HG02678 (cell line): ENCODE results near the gene RHOC.
A peak's percentile ranks its signal among the peaks of the same experiment; 100 is the strongest.

Experiments
- ATAC-seq: cut with Tn5 transposase; IDR thresholded peaks from one replicate; pipeline ENCODE4 v1.9.1; 2021; ENCODE audit warnings: mild to moderate bottlenecking, moderate library complexity; ENCODE audit not compliant: unreplicated experiment

Gene RHOC

DNA sequence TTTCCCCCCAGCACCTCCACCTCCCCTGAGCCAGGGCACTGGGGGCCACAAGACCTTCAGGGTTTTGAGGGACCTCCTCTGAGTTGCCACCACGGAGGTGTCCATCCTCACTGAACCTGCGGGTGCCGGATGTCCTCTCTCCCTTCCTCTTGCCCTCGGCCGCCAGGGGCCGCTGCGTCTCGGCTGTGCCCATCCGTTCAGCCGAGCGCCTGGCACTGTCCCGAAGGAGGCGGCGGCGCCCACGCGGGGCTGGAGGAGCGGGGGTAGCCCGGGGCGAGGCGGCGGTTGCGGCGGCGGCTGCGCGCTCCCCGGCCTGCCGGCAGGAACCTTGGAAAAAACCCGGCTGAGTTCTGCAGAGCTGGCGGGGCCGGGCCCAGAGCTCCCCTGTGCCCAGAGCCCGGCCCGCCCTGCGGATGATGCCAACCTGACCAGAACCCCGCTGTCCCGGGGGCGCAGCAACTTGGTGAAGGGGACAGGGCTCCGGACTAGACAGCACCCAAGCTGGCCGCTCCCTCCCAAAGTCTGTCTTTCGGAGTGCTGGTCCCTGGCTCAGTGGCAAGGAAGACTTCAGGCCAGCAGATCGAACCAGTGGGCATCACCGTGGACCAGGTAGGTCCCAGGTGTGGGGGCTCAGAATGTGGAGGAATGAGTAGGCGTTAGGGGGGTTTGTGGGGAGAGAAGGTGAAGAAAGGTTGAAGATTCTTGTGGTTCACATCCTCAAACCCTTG is 11.9 kb upstream of the RHOC start:
- no peak for ATAC-seq

DNA sequence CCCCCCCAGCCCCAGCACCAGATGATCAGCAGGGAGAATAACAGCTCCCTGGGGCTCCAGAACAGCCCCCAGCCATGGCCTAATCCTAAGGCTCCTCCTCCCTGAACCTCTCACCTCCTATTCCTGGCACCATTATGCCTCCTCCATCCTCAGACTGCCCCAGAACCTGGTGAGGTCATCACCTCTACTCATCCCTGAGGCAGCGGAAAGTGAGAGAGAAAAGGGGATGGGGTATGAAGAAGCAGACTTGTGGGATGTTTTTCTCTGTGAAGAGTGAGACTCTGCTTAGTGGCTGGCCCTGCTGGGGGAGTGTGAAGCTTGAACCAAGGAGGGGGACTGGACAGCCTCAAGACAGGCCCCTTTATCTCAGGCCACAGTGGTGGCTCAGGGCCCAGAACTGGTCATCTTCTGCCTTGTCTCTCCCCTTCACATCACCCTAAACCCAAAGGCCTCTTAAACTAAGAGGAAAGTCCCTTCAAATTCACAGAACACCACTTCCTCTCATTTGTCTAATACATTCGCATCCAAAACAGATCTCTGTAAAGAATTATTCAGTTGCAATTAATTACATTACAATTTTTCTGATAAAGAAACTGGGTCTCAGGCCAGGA is 10.4 kb upstream of the RHOC start:
- ATAC-seq = no peak

DNA sequence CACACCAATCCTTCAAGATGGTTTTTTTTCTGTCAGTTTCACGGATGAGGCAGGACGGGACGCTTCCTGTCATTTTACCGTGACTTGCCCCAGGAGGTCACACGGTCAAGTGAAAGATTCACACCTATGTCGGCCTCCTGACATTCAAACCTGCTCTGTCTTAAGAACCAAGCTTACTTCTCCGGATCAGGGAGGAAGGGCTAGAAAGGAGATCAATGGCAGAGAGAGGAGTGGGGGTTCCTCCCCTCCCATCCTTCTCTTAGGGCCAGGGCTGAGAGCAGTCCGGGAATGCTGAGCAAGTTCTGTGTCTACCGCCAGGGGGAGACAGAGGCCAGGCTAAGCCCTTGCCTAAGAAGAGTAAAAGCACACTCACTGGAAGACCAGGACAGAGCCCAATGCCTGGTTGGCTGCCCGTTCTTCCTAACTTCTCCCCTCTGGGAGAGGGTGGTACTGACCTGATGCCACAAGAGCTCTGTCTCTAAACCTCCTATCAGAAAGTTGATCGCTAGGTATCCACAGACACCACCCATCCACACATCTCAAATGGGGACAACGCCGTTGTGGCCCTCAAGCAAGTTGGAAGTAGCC is 9.3 kb upstream of the RHOC start:
- ATAC-seq = peak; percentile 35

DNA sequence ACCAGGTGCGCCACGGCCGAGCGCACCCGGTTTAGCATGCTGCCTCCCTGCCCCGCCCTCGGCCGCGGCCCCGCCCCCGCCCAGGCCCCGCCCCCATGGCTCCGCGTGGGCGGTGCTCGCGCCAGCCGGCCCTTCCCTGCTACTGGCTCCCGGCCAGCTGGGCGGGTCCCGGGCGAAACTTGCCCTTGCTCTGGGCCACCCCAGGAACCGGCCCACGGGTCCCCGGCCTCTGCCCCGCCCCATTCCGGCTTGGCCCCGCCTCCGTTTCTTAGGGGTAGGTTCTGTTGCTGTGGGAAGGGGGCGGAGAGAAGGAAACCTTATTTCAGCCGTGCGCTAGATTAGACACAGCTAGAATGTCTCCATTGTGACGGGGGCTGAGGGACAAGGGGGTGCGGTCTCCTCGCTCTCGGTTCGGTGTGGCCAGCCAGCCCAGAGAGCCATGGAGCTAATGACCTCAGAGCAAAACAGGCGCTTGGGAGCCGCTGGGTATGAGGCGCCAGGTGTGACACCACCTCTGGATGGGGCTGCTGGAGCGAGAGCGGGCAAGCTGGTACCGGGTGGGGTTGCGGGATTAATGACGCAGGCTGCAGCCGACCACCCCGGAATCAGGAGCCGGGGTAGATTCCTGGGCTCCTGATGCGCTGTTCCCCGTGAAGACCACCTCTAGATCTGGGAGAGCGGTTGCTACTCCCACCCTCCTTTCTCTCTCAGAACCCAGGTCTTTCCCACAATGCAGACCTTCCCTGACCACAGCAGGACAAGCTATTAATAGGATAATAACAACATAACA is 8.5 kb upstream of the RHOC start, which contains the start of gene PPM1J:
PPM1J (minus strand) TSS at position 69 of the 790 bp plus-strand sequence; CDS start at position 38, 31 bp downstream.
- peak; percentile 82 for ATAC-seq

DNA sequence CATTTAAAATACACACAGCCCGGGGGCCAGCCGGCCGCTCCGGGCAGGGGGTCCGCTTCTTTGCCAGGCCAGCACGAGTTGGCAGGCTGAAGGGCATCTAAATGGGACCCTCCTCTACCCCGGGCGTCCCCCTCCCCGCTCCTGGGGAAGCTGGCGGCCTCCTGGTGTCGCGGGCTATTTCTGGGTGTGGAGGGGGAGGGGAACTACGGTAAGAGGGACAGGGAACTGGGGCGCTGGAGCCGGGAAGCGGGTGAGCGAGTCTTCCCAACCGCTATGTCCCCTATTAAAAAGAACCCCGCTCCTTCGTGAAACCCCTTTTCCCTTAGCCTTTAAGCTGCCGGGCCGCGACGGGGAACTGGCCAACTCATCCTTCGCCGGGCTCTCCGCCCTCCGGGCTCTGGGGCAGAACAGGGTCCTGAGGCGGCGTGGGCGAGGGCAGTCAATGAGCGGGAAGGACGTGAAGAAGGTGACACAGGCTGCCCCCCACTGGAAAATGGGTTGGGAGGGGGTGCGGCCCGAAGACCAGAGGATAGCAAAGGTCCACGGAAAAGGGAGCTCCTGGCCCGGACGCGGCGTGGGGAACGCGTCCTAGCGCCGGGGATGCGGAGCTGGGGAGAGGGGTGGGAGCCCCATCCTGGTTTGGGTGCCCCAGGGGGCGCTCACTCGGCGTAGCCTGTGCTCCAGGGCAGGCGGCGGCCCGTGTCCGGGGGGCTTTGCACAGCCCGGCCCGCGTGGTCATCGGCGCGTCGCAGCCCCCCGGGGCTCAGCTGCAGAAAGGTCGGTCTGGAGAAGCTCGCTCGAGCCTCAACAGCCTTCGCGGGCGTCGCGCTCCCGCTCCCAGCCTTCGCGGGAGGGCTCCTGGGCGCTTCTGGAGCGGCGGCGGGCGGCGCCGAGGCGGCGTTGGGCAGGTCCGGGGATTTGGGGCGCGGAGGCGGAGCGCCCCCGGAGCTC is 7.7 kb upstream of the RHOC start:
- ATAC-seq = no peak

DNA sequence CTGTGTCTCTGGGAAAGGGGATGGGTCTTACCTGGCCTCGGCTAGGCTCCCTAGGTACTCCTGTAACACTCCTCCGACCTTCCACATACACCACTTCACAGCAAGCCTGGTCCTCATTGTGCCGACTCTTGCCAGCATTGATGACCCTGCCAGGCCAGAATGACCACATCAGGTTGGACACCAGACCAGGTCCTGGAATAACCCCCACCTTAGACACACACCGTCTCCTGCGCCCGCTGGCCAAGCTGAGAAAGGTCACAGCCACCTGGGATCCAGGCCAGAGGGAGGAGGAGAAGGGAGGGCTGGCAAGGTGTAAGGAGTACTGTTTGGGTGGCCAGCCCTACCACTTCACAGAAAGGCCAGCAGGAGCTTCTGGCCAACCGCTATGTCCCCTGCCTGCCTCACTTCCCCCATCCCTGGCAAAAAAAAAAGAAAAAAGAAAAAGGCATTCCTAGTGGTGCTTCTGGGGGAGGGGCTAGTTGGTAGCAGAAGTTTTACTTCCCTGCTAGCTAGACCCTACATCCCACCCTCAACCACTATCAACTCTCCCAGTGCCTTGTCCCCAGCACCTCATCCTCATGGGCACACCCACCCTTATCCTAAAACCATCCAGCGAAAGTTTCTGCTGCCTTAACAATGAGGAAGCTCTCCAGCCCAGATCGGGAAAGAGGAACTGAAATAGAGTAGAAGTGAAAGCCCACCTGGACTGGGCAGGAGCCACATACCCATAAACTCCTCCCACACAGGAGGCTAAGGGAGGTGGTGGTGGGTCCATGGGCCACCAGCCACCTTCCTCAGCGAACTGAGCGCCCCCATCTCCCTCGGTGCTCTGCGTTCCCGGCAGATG is 6.8 kb upstream of the RHOC start:
- ATAC-seq = no peak

DNA sequence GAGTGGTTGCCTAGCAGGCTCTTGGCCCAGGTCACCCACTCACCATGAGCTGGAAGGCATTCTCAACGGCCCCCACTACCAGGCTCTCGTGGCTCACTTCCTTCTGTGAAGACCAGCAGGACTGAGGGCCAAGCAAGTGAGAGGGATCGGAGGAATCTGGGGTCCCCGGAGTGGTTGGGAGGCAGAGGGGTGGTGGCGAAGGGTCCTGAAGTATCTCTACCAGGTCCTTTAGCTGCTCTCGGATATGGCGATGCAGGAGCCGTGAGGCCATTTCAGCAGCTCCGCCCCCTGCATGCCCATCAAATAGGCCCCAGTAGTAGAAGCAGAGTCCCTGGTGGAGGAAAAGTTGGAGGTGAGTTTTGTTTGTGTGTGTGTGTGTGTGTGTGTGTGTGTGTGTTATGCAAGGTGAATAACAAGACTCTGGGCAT is 5.8 kb upstream of the RHOC start:
- ATAC-seq = no peak

DNA sequence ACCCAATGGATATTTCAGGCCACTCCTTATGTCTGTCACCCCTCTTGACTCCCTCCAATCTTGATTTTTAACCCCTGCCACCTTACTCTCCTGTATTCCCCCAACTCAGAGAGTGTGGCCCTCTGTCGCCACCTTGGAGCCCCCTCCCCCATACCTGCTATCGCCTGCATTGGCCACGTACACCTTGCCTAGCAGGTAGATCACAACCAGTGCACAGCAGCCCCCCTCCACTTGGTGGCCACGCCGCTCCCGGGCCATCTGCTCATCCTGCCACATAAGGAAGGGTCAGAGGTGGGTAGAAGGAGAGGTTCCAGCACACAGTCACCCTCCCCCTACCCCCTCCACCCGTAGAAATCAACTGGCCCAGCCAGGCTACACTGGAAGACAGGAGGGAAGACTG is 5.3 kb upstream of the RHOC start:
- ATAC-seq = no peak

DNA sequence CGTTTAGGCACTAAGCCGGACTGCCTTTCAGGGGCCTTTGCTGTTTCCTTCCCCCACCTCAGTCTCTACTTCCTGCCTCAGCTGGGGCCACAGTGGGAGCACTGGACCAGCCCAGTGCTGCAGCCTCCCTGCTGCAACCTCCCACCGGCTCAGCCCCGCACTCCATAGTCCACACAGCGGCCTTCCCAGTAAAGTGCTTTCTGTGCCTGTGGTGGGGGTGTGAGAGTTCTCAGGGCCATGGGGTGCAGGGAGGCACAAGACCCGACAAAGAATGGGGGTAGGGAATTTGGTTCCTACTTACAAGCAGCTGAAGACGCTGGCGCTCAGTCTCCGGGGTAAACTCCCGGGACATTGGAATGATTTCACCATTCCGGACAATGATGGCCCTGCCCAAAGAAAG is 4.7 kb upstream of the RHOC start:
- no peak for ATAC-seq

DNA sequence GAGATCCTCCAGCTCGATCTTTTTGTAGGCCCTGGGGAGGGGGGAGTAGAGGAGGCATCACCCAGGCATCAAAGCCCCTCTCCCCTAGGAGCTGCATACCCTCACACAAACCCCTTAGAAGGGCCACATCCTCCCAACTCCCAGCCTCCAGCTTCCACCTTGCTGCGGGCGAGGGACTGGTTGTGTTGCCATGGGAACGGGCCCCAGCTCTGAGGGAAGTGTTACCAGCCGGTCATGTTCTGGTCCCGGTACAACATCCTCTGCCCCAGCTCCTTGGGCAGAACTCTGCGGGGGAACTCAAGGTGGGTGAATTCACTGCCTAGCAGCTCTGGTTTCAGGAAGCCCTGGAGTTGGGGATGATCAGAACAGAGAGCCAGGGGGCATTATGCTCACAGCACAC is 4.1 kb upstream of the RHOC start:
- no peak for ATAC-seq

DNA sequence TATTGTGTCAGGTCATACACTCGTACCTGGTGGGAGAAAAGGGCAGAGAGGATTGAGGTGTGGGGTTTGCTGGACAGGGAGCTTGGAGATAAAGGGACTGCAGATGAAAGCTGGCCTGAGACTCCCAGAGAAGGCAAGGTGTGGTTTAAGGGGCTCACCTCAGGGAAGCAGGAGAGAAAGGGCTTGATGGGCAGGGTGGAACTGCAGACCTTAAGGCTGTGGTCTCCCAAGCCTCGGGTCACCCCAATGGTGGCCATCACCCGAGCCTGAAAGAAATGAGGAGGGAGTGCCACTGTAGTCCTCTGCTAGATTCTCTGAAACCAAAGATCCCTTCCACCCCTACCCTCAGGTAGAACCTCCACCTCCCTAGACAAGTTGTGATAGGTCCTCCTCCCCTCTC is 3.7 kb upstream of the RHOC start:
- no peak for ATAC-seq

DNA sequence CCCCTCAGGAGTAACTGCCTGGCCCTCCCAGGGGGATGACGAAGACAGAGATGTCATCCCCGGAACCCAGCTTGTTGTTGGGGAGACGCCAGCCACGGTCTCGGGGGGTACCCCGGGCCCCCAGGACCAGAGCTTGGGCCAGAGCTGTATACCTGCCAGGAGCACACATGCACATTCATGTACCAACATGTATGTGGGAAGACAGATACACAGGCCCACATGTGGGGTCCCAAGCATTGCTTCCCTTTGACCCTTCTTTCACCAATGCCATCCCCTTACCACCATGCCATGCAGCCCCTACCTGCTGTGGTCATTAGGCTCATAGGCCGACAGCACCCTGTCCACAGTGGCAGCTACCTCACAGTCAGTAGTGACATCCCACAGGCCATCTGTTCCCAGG is 3.2 kb upstream of the RHOC start:
- no peak for ATAC-seq

DNA sequence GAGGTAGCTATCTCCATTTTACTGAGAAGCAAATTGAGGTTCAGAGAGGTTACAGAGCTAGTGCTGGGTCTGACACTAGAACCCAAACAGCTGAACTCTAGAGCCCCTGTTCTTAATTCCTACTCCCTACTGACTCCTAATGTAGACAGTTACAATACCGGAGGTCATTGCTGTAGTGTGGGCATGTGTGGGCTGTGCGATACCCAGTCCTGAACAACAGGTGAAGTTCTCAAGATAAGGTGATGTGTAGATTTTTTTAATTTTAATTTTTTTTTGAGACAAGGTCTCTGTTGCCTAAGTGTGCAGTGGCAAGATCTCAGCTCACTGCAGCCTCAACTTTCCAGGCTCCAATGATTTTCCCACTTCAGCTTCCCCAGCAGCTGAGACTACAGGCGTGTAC is 1.6 kb upstream of the RHOC start:
- no peak for ATAC-seq

DNA sequence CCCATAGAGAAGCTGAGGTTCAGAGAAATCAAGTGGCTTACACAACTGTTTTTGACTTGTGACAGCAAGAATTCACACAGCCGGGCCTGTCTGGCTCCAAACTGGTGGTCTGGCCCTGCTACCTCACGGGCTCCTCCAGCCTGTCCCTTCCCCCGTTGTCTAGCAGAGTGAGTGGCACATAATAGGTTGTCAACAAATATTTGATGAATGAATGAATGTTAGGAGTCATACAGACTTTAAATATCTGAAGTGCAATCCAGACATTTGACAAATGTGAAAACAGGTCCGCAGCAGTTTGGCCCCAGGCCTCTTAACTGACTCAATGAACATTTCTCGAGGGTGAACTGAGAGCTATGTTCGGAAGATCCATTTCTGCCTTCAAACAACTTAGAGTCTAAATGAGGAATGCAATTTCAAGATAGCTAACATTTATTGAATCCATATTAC is 1.1 kb upstream of the RHOC start:
- ATAC-seq = no peak

DNA sequence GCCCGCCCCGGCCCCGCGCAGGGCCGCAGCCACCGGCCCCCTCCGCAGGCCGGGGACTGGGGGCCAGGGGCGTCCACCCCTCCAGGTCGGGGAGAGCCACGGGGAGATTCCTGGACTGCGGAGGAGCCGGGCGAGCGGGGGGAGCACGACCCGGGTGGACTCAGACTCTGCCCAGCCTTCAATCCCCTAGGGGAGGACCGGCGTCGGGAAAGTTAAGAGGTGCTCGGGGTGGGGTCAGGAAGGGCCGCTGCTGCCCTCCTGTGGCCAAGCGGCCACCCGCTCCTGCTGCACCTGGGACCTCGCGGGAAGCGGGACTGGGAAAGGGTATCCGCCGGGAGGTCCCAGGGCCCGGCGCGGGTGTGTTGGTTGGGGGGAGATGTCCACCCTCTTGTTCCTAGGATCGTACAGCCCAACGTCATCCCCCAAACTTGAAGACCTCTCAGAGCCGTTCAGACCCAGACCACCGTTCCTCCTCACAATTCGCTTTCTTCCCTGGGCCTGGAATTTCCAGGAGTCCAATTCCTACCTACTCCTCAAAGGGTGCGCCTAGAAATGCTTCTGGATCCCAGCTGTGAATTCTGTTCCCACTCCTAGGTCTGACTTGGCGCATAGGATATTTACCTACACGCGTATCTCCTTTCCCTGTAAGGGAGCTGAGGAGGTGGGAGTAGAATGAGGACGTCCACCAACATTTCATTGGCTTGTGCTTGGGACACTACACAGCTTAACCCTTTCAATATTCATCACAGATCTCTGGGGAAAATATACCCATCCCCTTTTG is 484 bp upstream of the RHOC start:
- ATAC-seq = peak; percentile 66

DNA sequence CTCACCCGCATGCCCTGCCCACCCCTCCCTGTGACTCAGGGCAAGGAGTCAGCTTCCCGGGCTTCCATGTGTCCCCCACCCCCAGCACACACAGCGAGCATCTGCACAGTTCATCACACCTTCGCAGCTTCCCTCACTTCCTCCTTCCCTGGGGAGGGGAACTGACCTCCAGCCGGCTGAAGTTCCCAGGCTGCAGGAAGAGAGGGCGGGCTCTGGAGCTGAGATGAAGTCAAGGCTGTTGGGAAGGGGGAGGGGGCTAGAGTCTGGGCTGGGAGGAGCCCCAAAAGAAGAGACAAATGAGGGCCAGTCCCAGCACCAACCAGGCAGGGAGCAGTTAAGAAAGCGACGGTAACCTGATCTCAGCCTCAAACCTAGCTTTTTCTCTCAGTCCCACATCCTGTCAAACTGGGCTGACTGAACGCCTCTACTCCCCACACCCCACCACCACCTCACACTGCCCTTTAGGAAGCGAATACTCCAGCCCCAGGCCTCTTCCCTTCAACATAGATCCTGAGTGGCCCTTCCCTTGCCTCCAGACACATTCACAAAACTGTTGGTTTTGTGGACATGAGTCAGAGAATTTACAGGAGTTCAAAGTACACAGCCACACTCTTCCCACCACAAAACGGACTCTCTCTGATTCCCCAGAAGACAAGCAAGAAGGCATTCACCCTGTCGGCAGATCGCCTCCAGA is 1.8 kb downstream of the RHOC start:
- ATAC-seq = peak; percentile 59

DNA sequence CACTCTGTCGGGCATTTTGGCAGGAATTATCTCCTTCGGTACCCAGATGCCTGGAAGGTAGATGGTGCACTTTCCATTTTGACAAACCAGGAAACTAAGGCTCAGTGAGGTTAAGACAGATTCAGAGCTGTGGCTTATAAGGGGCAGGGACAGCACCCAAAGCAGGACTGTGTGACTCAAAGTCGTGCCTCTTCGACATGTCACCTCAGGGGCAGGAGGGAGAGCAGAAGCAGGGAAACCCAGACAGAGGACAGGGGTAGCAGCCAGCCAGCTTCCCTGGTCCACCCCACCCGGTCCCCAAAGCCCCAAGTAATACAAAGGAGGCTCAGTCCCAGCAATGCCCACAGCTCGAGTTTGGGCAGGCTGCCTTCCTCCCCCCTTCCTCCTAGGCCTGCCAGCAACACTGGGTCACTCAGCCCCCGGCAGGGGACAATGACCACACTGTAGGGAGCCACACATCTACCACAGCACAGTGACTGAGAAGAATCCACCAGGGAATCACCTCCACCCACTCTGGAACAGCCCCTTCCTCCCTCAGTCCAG is 2.5 kb downstream of the RHOC start:
- no peak for ATAC-seq

DNA sequence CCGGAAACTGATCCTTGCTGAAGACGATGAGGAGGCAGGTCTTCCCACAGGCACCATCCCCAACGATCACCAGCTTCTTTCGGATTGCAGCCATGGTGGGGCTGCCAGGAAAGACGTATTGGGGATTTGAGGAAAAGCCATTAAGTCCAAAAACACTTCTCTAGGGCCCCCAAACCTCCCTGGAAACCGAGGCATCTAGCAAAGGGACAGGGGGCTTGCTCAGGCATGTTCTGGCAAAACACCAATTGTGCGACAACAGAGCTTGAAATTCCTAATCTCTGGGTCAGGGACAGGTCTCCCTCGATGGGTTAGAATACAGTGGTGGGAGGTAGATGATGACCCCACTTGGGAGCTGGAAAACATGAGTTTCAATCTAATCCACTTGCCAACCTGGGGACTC is 3.2 kb downstream of the RHOC start:
- no peak for ATAC-seq
